Pulmonary artery endothelial cell (primary cell): ENCODE data around the gene HRCT1. TPM values are rescaled to one million over a fixed set of nuclear protein-coding genes. Genes with fewer than 3 reads are reported as not detected.

ENCODE experiments used
- DNase-seq: peaks from one replicate; pipeline ENCODE4 v3.0.0-alpha.2; 2011; ENCODE audit warnings: low read depth, low spot score
- total RNA-seq: library from RNA; depleted of rRNA; stranded (reverse); fragments of >200 nt; gene quantifications from 2 replicates; pipeline ENCODE4 v1.2.3, GENCODE V29; 2014

Gene HRCT1
- total RNA-seq, 1 donor from 2014 or later: 5.6 TPM

DNA sequence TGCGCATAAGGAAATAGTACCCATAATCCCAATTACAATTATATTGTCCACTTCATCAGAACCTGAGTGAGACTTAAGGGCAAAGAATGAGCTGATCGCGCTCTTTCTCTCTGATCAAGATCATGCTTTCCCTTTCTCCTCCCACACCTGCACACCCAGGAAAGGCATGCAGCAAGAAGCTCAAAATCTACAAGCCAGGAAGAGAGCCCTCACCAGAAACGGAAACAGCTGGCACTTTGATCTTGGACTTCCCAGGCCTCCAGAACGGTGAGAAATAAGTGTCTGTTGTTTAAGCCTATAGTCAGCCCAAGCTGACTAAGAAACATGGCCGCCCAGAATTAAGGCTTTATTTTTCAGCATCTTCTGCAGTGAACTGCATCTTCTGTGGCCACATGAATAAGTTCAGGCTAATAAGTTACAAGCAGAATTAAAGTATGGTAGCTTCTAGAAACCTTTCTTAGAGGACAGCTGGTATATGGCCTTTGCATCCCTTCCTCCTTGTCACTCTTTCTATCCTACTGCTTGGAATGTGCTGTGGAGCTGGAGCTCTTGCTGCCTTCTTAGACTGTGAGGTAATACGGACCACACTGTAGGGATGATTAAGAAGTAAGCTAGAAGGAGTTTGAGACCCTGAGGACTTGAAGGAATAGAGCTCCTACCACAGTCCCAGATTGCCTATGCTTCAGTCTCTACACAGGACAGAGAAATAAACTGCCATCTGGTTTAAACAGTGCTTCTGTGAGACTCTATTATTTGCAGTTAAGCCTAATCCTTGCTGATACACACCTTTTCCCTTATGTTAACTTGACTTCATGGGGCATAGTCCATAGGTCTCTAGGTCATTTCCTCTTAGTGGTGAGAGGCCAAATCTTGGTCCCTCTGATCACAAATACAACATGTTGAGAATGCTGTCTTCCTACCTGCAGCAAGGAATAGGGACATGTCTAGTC lies 34.7 kb downstream of the HRCT1 start:
- DNase-seq: no peak

DNA sequence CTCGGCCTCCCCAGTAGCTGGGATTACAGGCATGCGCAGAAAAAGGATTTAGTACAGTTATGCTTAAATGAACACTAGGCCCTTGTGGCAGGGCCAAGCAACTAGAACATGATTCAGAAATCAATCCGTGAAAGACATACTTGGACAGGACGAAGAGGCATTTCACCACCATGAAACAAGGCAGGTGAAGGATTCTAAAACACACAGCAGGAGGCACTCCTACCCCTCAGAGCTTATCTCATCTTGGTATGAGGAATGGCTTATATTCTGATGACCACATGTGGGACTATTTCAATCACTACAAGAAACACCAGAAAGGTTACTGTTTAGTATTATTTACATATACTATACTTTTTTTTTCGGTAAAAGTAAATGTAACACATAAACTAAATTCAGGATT lies 36.3 kb downstream of the HRCT1 start:
- DNase-seq: no peak

DNA sequence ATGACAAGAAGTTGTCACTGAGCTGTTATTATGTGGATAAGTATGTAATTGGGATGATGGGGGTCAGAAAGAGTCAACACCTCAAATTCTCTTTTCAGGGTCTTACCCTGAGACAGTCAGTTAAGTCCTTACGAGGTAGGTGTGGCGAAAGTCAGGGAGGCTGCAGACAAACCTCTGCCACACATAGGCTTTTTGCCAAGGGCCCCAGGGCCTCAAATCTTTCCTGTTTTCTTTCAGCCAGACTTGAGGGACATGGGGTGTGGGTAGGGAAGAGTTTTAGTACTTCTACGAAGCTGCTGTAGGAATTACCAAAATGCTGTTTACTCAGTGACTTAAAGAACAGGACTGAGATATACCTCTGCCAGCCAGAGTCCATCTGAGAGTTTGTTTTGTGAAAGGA lies 38.2 kb downstream of the HRCT1 start:
- DNase-seq: no peak

DNA sequence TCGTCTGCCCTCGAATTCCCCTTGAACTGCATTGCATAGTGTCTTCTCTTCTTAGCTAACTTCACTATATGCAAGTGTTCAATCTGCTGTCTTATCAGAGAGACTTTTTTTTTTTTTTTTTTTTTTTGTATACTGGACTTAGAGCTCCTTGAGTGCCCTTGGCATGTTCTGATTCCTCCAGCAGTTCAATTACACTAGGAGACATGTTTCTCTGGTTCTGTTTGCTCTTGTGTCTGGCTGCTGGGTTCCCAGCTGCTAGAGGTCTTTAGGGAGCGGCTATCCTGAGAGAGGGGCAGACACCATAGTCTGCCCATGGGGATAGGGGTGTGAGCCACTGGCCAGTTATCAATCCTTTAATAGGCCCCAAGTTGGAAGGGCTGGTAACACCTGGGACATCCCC lies 38.8 kb downstream of the HRCT1 start:
- no peak for DNase-seq

DNA sequence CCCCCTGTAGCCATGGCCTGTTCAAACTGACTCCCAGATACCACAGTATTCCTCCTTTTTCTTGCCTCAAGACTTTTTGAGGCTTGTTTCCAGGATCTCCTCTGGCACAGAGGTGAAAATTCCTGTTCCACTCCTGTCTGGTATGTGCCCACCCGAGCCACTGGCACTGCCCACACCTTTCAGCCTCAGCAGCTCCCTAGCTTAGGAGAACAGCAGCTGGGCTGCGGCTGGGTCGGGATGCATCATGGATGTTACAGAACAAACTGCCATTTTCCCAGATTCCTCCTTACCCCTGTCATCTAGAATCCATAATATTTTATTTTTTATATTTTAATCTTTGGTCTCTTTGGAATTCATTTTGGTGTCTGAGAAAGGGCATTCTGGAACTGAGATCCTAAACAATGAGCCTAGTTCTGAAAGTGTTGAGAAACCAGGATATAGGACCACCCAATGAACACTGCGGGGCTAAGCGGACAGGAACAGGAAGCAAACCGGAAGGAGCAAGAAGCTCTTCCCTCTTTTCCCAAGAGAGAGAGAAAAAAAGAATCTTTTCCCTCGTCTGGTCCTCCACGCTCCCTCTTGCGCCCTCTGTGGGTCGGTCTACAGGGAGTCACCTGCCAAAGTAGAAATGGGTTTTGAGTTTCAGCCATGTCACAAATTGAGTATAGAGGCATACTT lies 39.5 kb downstream of the HRCT1 start:
- peak; percentile 44 for DNase-seq

DNA sequence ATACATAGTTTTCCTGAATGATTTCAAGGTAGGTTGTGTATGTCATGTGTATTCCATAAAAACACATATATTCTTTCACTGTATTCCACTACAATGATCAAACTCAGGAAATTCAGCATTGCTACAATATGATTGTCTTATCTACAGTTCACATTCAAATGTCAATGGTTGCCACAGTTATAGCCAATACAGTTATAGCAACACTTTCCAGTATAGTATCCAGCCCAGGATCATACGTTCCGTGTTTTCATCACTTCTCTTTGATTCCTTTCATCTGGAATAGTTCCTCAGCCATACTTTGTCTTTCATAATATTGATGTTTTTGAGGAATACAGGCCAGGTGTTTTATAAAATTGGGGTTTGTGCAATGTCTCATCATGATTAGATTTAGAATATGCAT lies 42.4 kb downstream of the HRCT1 start:
- peak; percentile 8 for DNase-seq

DNA sequence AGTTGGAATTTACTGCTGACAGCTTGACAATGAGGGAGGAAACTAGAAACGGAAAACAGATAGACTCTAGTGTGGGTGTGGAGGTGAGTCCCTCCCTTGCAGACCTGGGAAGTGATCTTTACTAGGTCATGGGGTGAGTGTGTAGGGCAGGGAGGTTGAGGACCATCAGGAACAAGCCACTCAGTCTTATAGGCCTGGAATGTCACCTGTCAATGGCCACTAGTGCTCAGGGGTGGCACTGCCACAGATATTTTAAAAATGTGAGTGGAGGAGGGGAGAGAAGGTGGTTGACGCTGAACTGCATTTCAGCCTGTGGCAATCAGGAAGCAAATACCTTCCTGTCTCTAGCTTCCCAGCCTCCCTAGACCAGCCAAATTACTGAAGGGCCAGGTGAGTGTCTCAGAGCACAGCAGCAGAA lies 42.9 kb downstream of the HRCT1 start:
- peak; percentile 10 for DNase-seq

DNA sequence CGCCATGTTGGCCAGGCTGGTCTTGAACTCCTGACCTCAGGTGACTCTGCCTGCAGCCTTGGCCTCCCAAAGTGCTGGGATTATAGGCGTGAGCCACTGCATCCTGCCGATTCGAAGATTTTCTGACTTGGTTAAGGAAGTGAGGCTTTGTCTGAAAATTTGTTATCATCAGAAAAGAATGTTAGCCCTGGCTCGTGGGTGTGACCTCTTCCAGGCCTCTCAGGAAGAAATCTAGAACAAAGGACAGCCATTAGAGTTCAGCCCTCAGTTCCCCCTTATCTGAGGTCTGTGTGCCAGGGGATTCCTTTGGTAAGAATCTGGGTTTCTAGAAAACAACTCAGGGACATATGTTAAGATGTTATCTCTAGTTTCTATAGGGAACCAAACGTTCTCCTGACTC lies 45.7 kb downstream of the HRCT1 start:
- DNase-seq: peak; percentile 83

DNA sequence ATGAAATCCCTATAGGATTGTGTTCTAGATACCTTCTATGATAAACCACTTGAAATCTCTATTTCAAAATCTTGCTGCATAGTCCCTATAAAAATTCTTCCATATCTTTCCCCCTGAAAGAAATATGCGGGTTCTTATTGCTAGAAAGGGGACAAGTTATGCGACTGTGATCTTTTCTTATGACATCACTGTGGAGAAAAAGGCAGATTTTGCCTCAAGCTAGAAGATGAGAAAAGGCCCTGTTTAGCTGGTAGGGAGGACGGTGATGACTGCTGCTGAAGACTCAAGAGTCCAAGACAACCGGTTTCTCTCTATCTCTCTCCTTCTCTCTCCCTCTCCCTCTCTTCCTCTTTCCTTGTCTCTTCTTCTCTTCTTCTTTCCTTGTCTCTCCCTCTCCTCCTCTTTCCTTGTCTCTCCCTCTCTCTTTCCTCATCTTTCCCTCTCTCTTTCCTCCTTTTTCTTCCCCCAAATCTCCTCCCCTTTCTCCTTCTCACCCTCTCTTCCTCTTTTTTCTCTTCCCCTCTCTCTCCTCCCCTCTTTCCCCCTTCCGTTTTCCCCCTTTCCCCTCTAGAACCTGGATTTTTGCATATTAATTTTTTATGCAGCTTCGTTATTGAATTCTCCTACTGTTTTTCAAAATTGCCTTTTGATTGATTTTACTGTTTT lies 46.7 kb downstream of the HRCT1 start:
- DNase-seq: no peak

DNA sequence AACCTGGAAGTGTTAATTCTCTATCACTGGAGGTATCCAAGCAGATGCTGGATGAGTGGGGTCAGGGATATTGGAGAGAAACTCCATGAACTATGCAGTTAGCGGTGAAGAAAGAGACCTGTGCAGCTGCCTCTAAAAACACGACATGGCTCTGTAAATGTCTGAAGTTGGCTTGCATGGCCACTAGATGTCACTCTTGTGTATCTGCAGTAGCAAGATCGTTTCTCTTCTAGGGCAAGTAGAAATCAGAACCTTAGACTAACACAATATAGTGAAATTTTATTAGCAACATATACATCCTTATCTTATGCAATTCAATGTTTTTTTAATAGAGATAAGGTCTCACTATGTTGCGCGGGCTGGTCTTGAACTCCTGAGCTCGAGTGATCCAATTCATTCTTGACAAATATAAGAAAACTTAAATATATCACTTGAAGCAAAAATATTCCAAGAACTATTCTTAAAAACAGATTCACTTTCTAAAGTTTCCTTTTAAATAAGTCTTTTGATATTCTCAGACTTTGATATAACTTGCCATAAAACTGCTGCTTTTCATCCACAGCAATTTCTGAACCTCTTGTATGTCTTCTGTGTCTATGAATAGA lies 49.0 kb downstream of the HRCT1 start:
- peak; percentile 59 for DNase-seq

DNA sequence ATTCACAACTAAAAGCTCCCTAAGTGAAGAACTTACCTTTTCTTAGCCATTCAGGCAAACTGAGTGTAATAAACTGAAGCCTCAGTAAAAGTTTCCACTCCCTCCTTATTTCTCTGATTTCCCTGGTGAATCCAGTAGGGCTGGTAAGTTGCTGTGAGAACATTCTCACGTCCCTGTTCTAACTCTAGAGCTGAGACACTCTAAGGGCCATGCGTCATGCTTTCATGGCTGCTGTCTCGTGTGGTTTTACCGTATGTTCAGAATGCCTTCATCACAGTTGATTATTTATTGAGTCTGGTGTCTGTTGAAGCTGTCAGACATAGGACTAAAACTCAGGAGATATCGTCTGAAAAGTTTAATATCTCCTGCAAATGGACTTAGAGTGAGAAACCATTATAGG lies 50.6 kb downstream of the HRCT1 start:
- no peak for DNase-seq

Other genes starting within 250 kb of the HRCT1 start
- gene RMRP, start 248.2 kb upstream of the HRCT1 start, total RNA-seq: 22,365 and 32,732 TPM in 2 replicates
- gene CCDC107, start 247.9 kb upstream of the HRCT1 start, total RNA-seq: 10.6 and 11.7 TPM in 2 replicates
- gene ARHGEF39, start 241.0 kb upstream of the HRCT1 start, total RNA-seq: 0.86 and 2.0 TPM in 2 replicates
- gene CA9, start 232.3 kb upstream of the HRCT1 start, total RNA-seq: 0.40 TPM in 1 of 2 replicates, not detected in the other
- gene TPM2, start 216.3 kb upstream of the HRCT1 start, total RNA-seq: 119 and 221 TPM in 2 replicates
- 314 and 379 TPM in 2 replicates for gene TLN1, start 174.0 kb upstream of the HRCT1 start, total RNA-seq
- 45.2 and 58.0 TPM in 2 replicates for gene CREB3, start 173.5 kb upstream of the HRCT1 start, total RNA-seq
- 64.7 and 64.9 TPM in 2 replicates for gene GBA2, start 157.0 kb upstream of the HRCT1 start, total RNA-seq
- 11.9 and 13.2 TPM in 2 replicates for gene RGP1, start 156.9 kb upstream of the HRCT1 start, total RNA-seq
- gene MSMP, start 151.9 kb upstream of the HRCT1 start, total RNA-seq: 8.5 and 23.2 TPM in 2 replicates
- gene NPR2, start 114.6 kb upstream of the HRCT1 start, total RNA-seq: 8.1 and 12.3 TPM in 2 replicates
- gene SPAG8, start 93.9 kb upstream of the HRCT1 start, total RNA-seq: 0.20 and 0.25 TPM in 2 replicates
- 23.9 and 24.1 TPM in 2 replicates for gene HINT2, start 91.2 kb upstream of the HRCT1 start, total RNA-seq
- not detected in 2 replicates for gene FAM221B, start 77.5 kb upstream of the HRCT1 start, total RNA-seq
- 0.35 and 0.59 TPM in 2 replicates for gene TMEM8B, start 77.0 kb upstream of the HRCT1 start, total RNA-seq
- not detected in 2 replicates for gene OR13J1, start 35.8 kb upstream of the HRCT1 start, total RNA-seq
- gene SPAAR, start 3.3 kb downstream of the HRCT1 start, total RNA-seq: 7.5 and 11.7 TPM in 2 replicates
- gene OR2S2, start 52.0 kb downstream of the HRCT1 start, total RNA-seq: not detected in 2 replicates
- gene RECK, start 130.7 kb downstream of the HRCT1 start, total RNA-seq: 11.9 and 15.5 TPM in 2 replicates
- gene GLIPR2, start 230.5 kb downstream of the HRCT1 start, total RNA-seq: 36.2 and 40.3 TPM in 2 replicates